SU-DHL-6 (cell line): ENCODE results near the gene SUSD6.

Experiments used
- CTCF ChIP-seq: fragments of 200-600 bp; sonication (generic); IDR thresholded peaks from one replicate; pipeline ENCODE4 v1.5.1; 2017; ENCODE audit warnings: antibody characterized with exemption, mild to moderate bottlenecking, low read length, moderate library complexity; ENCODE audit not compliant: insufficient read depth, poor library complexity, severe bottlenecking
- EZH2phosphoT487 ChIP-seq: fragments of 200-600 bp; sonication (generic), shearing (Covaris generic); conservative IDR thresholded peaks from 2 replicates; pipeline ENCODE4 v1.6.1; 2018; ENCODE audit warnings: mild to moderate bottlenecking, antibody characterized with exemption, low read length, moderate library complexity, mixed read lengths

GRCh38 chr14:69719501-69719951, 108.1 kb downstream of the SUSD6 start:
- no peak for TF ChIP-seq CTCF
- no peak for TF ChIP-seq EZH2phosphoT487
